NOMO-1 treated with DMSO at 0.1 percent for 48 hours (cell line): ENCODE measurements around the gene LHX3.

ENCODE experiments used
- DNase-seq: peaks from one replicate; lab custom pipeline; 2025; ENCODE audit not compliant: unreplicated experiment; lab: John Stamatoyannopoulos, UW

Gene LHX3

DNA sequence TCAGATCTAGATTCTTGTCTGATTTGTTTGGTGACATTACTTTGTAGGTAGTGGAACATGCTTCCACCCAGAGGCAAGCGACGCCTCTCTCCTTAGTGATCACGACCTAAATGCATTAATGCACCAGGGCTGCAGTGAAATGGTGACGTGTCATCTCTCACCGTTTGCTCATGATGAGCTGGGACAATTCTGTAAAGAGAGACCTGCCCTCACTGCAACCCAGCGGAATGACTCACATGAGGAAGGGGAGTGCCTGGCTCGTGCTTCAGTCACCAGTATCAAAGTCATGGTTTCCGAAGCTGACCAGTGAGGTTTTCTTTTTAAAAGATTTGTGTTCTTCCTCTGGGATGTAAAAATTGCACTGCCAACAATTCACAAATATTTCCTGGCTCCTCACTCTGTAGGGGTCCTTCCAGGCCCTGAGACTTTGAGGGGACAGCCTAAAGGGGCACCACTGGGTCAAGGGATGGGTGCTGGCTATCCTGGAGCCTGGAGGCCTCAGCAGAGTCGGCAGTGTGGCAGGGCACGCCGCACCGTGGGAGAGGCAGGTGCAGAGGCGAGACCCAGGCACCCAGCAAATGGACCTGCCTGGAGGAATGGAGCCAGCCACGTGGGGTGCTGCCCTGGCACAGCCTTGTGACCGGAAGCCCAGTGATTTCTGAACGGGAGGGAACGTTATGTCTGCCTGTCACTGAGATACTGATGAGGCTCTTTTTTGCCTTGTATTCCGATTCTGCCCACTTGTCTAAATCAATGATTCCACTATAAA, 23.4 kb upstream of the LHX3 start:
- peak; percentile 52 for DNase-seq

DNA sequence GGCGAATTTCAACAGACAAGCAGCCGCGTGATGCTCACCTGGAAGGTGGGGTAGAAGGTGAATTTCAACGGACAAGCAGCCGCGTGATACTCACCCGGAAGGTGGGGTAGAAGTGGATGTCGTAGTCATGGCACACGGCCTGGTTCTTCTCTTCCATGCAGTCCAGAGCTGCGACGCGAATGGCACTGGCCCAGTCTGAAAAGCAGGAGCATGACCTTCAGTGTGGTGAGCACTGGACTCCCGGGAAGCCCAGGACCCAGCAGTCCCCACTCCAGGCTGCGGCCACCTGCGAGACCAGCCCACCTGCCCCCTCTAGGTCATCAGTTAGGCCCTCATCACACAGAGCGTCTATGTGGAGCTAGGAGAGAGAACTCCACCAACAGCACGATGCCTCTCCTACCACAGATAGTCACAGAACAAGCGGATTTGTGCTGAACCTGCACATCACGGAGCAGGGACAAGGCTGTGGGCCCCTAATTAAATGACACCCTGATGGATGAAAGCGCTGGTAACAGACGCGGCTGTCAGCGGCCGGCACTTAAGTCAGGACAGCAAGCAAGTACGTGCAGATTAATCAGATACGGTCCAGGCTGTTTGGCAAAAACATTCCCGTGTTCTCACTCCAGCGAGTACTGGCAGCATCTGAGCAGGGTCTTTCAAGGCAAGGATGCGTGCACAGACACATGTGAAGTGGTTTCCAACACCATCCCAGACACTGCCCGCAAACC, 21.9 kb upstream of the LHX3 start:
- DNase-seq, result no peak

DNA sequence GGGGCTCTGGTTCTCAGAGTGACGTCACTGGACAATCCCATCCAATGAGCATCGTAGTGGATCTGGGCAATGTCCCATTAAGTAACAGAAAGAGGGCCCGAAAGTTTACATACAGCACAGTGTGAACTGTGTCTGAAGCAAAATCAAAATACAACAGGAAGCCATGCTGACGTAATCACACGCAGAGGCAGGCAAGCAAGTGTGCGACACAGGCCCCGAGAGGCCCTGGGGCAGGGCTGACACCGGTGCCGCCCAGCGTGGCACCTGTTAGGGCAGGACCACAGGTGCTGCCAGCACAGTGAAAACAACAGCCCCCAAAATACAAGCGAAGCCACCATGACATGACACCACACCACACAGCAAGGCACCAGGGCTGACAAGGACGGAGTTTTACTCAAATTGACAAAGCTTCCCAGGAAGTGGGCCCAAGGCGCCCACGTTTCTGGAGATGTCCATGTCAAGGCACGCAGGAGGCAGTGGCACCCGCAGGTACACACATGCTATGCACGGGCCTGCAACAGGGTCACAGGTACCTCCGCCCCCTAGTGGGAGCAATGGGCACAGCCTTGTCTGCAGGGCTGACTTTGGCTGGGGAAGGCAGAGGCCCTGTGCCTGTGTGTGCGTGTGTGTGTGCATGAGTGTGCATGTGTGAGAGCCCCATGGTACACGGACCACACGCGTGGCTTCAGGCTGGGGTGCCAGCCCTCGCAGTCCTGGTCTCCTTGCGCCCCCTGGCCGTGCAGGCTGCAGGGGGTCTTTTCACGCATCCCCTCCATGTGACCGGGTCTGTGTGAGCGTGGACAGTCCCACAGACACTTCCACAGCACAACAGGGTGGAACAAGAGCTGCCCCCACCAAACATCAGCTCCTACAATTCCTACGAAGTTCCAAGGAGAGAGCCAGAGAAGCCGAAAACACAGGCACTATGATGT, 21.1 kb upstream of the LHX3 start:
- peak; percentile 70 for DNase-seq

DNA sequence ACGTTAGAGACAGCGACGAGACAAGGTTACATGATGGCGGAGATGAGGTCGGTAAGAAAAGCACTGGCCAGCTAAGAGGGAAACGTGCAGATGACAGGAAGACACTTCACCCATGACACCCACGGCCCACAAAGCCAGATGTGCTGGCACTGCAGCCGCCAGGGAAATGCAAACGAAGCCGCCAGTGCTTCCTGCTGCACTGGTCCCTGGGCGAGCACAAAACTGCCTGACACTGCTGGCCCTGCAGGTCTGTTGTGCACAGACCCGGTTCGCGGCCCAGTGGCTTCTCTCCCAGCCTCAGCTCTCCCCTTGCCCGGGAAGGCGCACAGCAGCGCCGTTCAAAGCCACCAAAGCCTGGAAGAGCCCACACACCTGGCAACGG, 20.4 kb upstream of the LHX3 start:
- no peak for DNase-seq

DNA sequence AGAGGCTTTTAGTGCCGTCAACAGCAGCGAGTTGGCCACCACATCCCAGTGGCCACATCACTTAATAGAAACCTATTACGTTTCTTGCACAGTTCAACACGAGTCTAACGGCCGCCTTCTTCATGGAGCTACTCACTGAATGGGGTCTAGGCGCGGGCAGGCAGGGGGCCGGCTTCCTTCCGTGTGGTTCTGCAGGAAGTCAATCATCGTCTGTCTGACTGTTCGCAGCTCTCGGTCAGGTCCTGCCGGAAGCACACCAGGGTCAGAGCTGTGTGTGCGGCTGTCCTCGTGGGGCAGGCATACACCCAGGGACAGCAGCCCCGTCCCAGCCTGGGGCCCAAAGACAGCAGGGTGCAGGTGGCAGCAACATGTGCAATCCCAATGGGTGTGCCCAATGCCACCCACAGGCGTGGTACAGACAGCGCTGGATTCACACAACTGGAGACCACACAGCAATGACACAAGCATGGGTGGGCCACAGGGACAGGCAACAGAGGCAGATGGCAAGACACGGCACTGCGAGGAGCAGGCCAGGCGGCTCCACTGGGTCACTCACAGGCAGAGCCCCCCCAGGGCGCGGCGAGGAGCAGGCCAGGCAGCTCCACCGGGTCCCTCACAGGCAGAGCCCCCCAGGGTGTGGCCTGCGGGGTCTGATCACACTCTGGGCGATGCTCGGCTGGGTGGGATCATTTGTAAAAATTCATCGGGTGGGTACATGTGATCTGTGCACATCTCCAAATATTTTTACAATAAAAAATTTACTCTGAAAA, 19.1 kb upstream of the LHX3 start:
- DNase-seq, result no peak

DNA sequence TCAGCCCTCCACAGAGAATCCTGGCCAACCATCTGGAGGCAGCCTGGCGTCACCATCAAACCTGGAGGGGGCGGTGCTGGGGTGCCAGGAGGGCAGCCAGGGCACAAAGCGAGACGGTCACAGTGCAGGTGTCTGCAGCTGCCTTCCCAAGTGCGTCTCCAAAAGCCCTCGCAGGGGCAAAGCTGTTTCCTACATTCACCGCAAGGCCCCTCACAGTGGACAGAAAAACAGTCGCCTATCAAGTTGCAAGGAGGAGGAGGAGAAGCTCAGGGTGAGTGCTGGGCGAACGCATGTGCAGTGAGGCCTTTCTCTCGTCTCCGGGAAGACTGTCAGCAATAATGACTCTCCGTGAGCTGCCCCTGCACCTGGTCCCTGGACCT, 18.0 kb upstream of the LHX3 start:
- DNase-seq, result no peak

DNA sequence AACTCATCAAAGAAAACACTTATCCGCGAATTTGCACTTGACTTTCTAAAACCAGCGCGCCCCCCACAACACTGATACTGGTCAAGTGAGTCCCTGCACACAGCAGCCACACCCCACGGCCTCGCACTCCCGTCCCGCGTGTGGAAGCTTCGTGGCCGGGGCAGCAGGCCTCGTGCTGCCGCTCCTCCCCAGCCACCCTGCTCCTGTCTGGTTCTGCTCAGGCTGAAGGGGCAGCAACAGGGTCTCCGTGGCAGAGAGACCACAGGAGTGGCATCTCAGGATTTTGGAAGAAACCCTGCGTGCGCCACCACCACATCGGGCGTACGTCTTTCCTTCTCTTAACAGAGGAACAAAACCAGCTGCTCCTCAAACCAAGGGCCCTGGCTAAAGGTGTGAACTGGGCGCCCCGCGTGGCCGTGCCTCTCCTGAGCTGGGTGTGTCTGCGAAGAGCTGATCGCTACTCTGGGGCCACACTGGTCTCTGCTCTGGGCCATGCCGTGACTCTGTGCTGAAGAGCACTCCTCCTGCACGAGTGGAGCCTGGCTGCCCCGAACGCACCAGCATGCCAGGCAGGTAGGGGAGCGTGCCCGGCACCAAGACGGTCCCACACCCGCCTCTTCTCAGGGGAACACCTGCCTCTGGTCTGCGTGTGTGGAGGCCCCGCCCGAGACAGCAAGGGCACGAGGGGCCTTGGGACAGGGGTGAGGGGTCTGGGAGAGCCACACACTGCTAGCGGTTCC, 17.4 kb upstream of the LHX3 start:
- DNase-seq, result no peak

DNA sequence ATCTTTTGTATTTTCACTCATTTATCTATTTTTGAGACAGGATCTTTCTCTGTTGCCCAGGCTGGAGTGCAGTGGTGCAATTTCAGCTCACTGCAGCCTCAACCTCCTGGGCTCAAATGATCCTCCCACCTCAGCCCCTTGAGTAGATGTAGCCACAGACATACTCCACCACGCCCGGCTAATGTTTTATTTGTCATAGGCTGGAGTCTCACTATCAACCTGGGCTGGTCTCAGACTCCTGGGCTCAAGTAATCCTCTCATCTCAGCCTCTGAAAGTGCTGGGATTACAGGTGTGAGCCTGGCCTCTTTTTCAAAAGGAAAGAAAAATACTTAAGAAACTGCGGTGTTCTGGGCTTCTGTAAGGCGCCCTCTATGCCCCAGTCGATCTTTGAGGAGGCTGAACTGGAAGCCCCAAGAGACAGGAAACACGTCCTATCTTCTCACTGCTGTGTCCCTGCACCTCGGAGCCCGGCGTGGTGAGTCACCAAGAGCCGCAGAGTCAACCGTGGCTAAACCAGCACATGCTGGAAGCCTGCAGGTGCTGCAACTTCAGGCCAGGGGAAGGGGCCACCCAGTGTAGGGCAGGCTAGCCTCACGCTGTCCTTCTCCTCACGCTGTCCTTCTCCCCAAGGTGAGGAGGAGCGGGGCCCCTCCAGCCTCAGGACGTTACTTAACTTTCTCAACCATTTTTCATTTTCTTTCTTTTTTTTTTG, 15.2 kb upstream of the LHX3 start:
- peak; percentile 74 for DNase-seq

DNA sequence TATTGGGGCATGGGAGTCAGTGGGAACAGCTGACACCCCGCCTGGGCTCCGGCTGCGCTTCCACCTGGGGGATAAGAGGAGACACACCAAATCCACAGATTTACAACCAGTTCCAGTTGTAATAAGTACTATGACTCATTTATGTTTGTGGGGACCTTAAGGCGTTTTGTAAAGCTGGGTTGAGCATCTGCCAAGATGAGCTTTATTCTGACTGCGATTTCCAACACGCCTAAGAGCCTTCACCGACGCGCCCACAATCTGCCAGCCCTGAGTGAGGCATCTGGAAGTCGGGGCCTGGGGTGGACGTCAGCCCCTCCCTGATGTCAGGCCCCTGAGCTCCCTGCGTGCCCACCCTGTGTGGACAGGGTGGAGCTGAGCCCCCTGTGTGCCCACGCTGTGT, 14.3 kb upstream of the LHX3 start:
- DNase-seq, result no peak

DNA sequence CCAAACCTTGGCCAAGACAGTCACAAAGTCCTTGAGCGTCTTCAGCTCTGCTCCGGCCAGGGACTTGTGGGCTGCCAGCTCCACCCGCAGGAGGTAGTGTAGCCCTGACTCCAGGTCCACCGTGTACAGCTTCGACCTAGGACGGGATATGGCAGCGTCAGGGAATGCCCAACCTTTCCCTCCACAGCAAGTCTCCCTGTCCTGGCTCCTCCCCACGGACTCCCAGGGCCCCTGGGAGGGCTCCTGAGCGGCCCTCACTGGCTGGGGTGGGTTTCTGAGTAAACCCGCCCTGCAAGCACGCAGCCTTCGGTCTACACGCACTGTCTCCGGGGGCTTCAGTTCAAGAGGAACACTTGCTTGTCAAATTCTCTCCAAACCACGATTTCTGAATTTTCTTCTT, 13.7 kb upstream of the LHX3 start:
- DNase-seq, result no peak

DNA sequence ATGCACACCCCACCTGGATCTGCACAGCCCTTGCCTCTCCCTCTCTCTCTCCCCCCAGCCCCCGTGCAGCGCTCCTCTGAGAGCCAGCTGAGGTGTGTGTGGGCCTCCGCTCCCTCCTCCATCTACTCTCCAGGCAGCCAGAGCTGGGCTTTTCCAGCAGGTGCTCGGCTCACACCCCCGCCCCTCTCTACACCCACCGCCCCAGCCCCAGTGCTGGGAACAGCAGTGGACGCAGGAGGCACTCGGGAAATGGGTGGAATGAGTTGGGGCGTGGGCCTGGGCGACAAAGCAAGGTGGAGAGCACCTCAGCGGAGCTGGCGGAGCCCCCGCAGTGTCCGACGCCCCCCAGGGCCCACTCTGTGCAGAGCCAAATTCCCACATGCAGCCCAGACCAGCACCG, 13.3 kb upstream of the LHX3 start:
- no peak for DNase-seq

DNA sequence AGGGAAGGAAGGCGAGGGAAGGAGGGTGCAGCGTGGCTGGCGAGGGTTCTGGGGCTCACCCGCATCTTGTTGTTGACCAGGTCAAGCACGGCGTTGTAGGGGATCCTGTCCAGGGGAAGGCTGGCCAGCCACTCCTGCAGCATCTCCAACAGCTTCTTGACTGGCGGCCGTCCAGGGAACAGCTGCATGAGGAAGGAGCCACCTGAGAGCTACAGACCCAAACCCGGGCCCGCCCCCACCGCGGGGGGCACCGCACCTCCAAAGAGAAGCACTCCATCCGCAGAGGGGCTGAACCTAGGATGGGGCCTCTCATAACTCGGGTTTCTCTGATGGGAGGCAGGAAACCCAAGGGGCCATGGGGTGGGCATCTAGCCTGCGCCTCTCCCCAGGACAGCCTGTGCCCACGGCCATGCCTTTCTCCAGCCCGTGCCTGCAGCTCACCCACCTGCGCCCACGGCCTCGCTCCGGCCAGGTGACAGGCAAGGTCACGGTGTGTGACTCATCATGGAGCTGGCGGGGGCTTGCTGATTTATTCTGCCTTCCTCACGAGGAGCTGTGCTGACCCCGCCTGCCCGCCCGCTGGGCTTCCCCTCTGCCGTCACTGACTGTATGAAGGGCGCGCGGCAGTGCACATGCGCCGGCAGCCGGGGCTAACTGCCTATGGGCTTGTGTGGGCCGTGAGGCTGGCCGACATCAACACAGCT, 11.8 kb upstream of the LHX3 start:
- DNase-seq, result no peak

DNA sequence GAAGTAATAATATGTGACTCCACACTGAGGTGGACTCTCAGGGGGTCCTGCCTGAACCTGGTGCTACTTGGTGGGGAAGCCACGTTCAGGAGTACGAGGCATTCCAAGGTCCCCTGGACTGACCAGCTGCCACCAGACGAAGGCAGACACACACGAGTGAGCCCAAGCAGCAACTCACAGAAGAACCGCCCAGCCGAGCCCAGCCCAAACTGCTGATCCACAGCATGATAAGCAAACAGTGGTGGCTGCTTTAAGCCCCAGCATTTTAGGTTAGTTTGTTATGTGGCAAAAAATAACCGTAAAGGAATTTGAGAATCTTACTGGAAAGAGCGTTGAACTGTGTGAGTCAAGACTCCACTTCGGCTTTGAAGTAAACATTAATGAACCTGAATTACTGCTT, 8.8 kb upstream of the LHX3 start:
- no peak for DNase-seq

DNA sequence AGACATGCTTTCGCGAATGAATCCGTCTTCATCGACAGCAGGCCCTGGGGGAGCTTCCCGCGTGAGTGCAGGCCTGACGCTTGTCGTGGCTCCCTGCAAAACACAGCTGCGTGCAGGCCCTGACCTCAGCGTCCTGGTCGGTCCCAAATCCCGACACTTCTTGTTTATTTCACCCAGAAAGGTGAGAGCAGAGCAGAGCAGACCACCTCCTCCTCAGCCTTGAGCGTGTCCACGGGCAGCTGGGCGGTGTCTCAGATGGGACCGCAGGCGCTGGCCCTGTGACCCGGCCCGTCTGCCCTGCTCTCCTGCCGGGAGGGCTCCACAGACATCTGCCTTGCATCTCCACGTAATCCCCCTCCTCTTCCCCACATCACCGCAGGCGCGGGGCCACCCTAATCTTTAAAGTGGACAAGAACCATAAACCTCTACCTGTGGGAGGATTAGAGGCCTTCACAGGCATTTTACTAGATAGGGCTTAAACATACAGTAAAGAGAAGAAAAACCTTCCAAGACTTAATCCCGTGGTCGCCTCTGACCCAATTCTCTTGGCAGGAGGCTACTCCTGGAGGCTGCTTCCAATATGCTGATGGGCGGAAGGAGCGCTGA, 7.5 kb upstream of the LHX3 start:
- no peak for DNase-seq

DNA sequence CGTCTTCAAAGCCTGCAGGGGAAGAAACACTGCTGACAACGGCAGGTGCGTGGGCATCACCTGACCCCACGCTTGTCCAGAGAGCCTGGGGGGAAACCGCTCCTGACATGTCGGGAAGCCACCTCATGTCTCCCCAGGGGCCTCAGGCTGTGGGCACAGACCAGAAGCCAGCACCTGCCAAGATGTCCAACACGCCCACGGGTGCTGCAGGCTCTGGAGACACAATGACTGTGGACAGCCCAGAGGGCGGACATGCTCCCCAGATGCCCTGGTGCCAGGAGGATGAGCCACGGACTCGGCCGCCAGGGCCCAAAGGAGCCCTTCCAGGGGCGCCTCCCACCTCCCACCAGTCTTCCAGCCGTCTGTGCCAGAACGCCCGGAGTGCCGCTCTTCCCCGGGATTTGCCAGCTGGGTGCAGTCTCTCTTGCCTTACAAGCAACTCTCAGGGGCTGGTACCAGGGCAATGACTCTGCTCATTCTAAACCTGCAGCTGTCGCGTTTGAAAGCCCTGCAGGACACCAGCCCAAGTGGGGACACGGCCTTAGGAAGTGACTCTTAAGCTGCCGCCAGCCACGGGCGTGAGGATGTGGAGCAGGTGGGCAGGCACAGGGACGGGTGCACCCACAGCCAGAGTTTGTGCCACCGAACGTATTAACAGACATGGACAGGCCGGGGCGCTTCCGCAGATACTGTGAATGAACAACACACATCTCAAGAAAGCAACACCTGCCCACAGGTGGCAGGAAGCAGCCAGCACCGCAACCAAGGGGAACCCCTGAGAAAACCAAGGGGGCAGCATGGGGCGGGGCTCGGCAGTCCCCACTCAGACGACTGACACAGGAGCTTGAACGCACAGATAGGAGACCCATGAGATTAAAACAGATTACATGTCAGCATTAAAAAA, 6.8 kb upstream of the LHX3 start:
- no peak for DNase-seq

DNA sequence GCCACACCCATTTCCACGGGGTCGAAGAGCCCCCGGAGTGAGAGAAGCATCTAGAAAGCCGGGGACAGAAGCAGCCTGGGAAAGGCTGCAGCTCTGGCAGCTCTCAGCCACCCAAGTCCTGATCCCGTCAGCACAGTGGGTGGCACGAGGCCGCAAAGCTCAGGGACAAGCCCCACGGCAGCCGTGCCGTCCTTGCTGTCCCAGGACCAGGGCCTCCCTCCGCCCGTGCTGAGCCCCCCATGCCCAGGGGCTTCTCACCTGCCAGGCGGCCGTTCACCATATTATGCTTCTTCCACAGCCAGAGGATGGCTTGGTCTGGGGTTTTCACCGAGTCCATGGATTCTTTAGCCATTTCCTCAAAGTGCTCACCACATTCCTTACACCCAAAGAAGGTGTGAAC, 6.1 kb upstream of the LHX3 start:
- DNase-seq, result no peak

DNA sequence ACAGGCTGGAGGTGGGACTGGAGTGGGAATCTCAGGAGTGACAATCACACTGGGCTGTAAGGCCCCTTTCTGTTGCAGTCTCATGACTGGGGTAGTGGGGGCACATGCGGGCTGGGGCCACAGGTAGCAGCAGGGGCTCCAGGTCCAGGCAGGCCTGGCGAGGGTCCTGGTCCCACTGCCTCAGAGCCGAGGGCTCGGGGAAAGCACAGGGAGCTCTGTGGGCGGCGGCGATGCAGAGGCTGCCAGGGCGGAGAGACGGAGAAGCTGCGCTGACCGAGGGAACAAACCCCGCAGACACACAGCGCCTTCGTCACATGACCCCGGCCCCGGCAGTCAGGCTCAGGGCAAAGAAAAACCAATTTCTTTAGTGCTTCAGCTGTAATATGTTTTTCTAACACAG, 5.3 kb upstream of the LHX3 start:
- no peak for DNase-seq

DNA sequence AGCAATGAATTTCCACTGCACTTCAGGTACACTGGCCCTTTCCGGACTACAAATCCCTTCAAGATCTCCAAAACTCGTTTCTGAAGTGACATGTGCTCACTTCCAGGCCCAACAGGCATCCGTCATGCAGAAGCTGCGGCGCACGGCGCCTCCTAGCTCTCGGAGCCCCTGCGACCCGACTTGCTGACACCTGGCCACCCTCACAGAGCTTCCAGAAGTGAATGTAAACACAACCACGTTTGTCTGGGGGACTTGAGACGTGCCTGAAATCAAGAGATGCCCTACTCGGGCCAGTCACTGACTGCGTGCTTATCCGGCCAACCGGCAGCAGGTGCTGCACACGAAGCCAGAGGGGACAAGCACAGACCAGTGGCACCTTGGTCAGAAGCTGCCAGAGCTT, 4.9 kb upstream of the LHX3 start:
- no peak for DNase-seq
